LNCaP clone FGC (cell line): ENCODE measurements around the gene ADAMTS6.

Source experiments
- DNase-seq: peaks from one replicate; pipeline ENCODE4 v3.0.0-alpha.2; 2011; ENCODE audit warnings: low read depth
- H3K4me3 ChIP-seq: 2 replicates; pipeline ENCODE4 v1.5.1; 2011; ENCODE audit warnings: mild to moderate bottlenecking, low read depth, low read length, control low read depth
- CTCF ChIP-seq: IDR thresholded peaks from 2 replicates; pipeline ENCODE4 v1.5.1; 2012; ENCODE audit warnings: mild to moderate bottlenecking; ENCODE audit not compliant: control insufficient read depth, insufficient read depth; ENCODE audit errors: extremely low read depth

The ADAMTS6 gene

GRCh38 chr5:65262096-65262495, 219.6 kb downstream of the ADAMTS6 start:
- no peak for DNase-seq
- H3K4me3 ChIP-seq = no peak overlapping the region
- no peak for TF ChIP-seq CTCF

- no peak for TF ChIP-seq CTCF
- H3K4me3 ChIP-seq = no peak overlapping the region
- no peak for DNase-seq
Measured at GRCh38 chr5:65261499-65261898, 220.2 kb downstream of the ADAMTS6 start.

GRCh38 chr5:65255294-65255693, 226.4 kb downstream of the ADAMTS6 start:
- H3K4me3 ChIP-seq = no peak overlapping the region
- no peak for TF ChIP-seq CTCF
- DNase-seq = no peak

- no peak overlapping the region for H3K4me3 ChIP-seq
- no peak for TF ChIP-seq CTCF
- no peak for DNase-seq
Measured at GRCh38 chr5:65252977-65253376, 228.7 kb downstream of the ADAMTS6 start.

GRCh38 chr5:65248896-65249295, 232.8 kb downstream of the ADAMTS6 start:
- TF ChIP-seq CTCF = no peak
- no peak overlapping the region for H3K4me3 ChIP-seq
- DNase-seq = no peak

GRCh38 chr5:65247594-65247993, 234.1 kb downstream of the ADAMTS6 start:
- TF ChIP-seq CTCF = no peak
- H3K4me3 ChIP-seq = no peak overlapping the region
- no peak for DNase-seq

- no peak for TF ChIP-seq CTCF
- DNase-seq = no peak
- no peak overlapping the region for H3K4me3 ChIP-seq
Measured at GRCh38 chr5:65246741-65247140, 235.0 kb downstream of the ADAMTS6 start.
